Body of pancreas (tissue), 4 donors: Measurements from ENCODE around the gene CYP4F3. TPM values are rescaled to one million over a fixed set of nuclear protein-coding genes. Genes with fewer than 3 reads are reported as not detected.
A peak's percentile ranks its signal among the peaks of the same experiment; 100 is the strongest.

Experiments used
- ATAC-seq: fragments of 150-250 bp; one replicate; pipeline ENCODE4 v1.9.1; 2016
- DNase-seq, 4 donors: peaks; one replicate each; pipeline ENCODE4 v3.0.0-alpha.2; 2019
- H3K27ac ChIP-seq, 4 donors: fragments of 200-600 bp; sonication (generic); 1 replicate in 3 of 4; 2 replicates in 1 of 4; pipeline versions ENCODE4 v1.5.1 to v1.6.1; 2016 to 2019; ENCODE audit warnings: mild to moderate bottlenecking in 1 of 4, mixed read lengths in 1 of 4, moderate library complexity in 1 of 4
- H3K27me3 ChIP-seq, 2 donors: fragments of 200-600 bp; sonication (generic); one replicate each; pipeline ENCODE4 v1.6.0; 2016; ENCODE audit warnings: mild to moderate bottlenecking in 1 of 2
- H3K36me3 ChIP-seq, 2 donors: fragments of 200-600 bp; sonication (generic); replicated peaks in 1 of 2; 2 replicates each; pipeline ENCODE4 v1.5.1; 2016; ENCODE audit warnings: low read depth in 2 of 2; ENCODE audit not compliant: insufficient read depth in 1 of 2
- H3K4me1 ChIP-seq: fragments of 200-600 bp; sonication (generic); one replicate; pipeline ENCODE4 v1.6.0; 2016
- H3K4me3 ChIP-seq, 2 donors: fragments of 200-600 bp; sonication (generic); 1 replicate in 1 of 2; 2 replicates in 1 of 2; pipeline ENCODE4 v1.5.1; 2016 to 2019
- H3K9me3 ChIP-seq, 3 donors: fragments of 200-600 bp; sonication (generic); 1 replicate in 2 of 3; 2 replicates in 1 of 3; pipeline ENCODE4 v1.5.1; 2016
- CTCF ChIP-seq, 7 experiments: fragments of 450-650 bp in 4 of 7; fragments of 200-600 bp in 3 of 7; sonication (generic) in 3 of 7; IDR thresholded peaks; one replicate each; pipeline ENCODE4 v1.5.1; 2016 to 2019; ENCODE audit warnings: antibody characterized with exemption in 7 of 7
- POLR2A ChIP-seq, 3 donors: fragments of 450-650 bp; IDR thresholded peaks; one replicate each; pipeline ENCODE4 v1.6.1; 2016; ENCODE audit warnings: antibody characterized with exemption in 3 of 3, mild to moderate bottlenecking in 2 of 3
- WGBS, 2 donors: methylation state at CpG; one replicate each; pipeline ENCODE4 v1.1.5; 2017; 5-methylcytosine and 5-hydroxymethylcytosine counted together
- intact Hi-C: fragments of 100-400 bp; cut with DNase I; formaldehyde crosslinking; loops from one replicate; pipeline ENCODE4 v1.15.1; 2023
- total RNA-seq, 2 donors: library from RNA; depleted of rRNA; stranded (reverse); fragments of >200 nt; gene quantifications; one replicate each; pipeline ENCODE4 v1.1.0, GENCODE V29; 2016

Gene CYP4F3
- total RNA-seq, 2 donors from 2014 or later, result 0.33 to 2.6 TPM

GRCh38 chr19:15639596-15639995, 1.1 kb upstream of the CYP4F3 start:
- no peak for TF ChIP-seq CTCF (IDR thresholded peaks at IDR 0.05)
- no peak for TF ChIP-seq POLR2A (IDR thresholded peaks at IDR 0.05)
- DNase-seq (no peak), ATAC-seq (no peak)
- Histone ChIP-seq H3K9me3 (no peaks in the 10 kb centered on the region), H3K27ac (no peak overlapping the region), H3K36me3 (no peaks in the 10 kb centered on the region), H3K4me3 (no peak overlapping the region), H3K4me1 (no peaks in the 10 kb centered on the region), H3K27me3 (no peaks in the 10 kb centered on the region)
- intact Hi-C loops, result no loop called here

- no peak for ATAC-seq
- WGBS, 2 donors, result 67 to 69% methylated on average over 12 of the region's 12 CpGs
Observed at GRCh38 chr19:15640904-15641597, 354 bp downstream of the CYP4F3 start.

GRCh38 chr19:15641901-15642491, 1.3 kb downstream of the CYP4F3 start:
- 65 to 76% methylated on average over 5 of the region's 5 CpGs for WGBS, 2 donors
- no peaks in the 10 kb centered on the region for H3K27me3 ChIP-seq
- no peaks in the 10 kb centered on the region for H3K36me3 ChIP-seq
- no peak for TF ChIP-seq CTCF (IDR thresholded peaks at IDR 0.05)
- TF ChIP-seq POLR2A (IDR thresholded peaks at IDR 0.05), result no peak
- no peaks in the 10 kb centered on the region for H3K9me3 ChIP-seq
- H3K27ac ChIP-seq, result no peak overlapping the region
- peak in 1 of 4 donors; percentile 7 for DNase-seq
- ATAC-seq, result no peak
- no peaks in the 10 kb centered on the region for H3K4me1 ChIP-seq
- intact Hi-C loops, result no loop called here
- no peak overlapping the region for H3K4me3 ChIP-seq

More at GRCh38 chr19:15640904-15641597, 354 bp downstream of the CYP4F3 start:
- no peaks in the 10 kb centered on the region for H3K4me1 ChIP-seq
- DNase-seq, result no peak
- H3K27ac ChIP-seq, result no peak overlapping the region
- no peaks in the 10 kb centered on the region for H3K9me3 ChIP-seq
- H3K36me3 ChIP-seq, result no peaks in the 10 kb centered on the region
- TF ChIP-seq CTCF (IDR thresholded peaks at IDR 0.05), result no peak
- no peak for TF ChIP-seq POLR2A (IDR thresholded peaks at IDR 0.05)
- H3K4me3 ChIP-seq, result no peak overlapping the region
- intact Hi-C loops, result no loop called here
- no peaks in the 10 kb centered on the region for H3K27me3 ChIP-seq

- H3K36me3 ChIP-seq, result no peaks in the 10 kb centered on the region
- H3K9me3 ChIP-seq, result no peaks in the 10 kb centered on the region
- intact Hi-C loops, result no loop called here
- no peak for ATAC-seq
- H3K27me3 ChIP-seq, result no peaks in the 10 kb centered on the region
- H3K4me3 ChIP-seq, result no peak overlapping the region
- H3K27ac ChIP-seq, result no peak overlapping the region
- DNase-seq, result no peak
- H3K4me1 ChIP-seq, result no peaks in the 10 kb centered on the region
- TF ChIP-seq CTCF (IDR thresholded peaks at IDR 0.05), result no peak
- TF ChIP-seq POLR2A (IDR thresholded peaks at IDR 0.05), result no peak
Observed at GRCh38 chr19:15642807-15643206, 2.1 kb downstream of the CYP4F3 start.

GRCh38 chr19:15643387-15643786, 2.7 kb downstream of the CYP4F3 start:
- Histone ChIP-seq H3K9me3 (no peaks in the 10 kb centered on the region), H3K36me3 (no peaks in the 10 kb centered on the region), H3K27me3 (no peaks in the 10 kb centered on the region), H3K4me3 (no peak overlapping the region), H3K27ac (no peak overlapping the region), H3K4me1 (no peaks in the 10 kb centered on the region)
- 78 to 81% methylated on average over 3 of the region's 3 CpGs for WGBS, 2 donors
- ATAC-seq (no peak), DNase-seq (no peak)
- TF ChIP-seq CTCF (IDR thresholded peaks at IDR 0.05), result no peak
- TF ChIP-seq POLR2A (IDR thresholded peaks at IDR 0.05), result no peak
- intact Hi-C loops, result no loop called here
